Large intestine (tissue), 3 donors: ENCODE measurements around the gene ID3. TPM values are rescaled to one million over a fixed set of nuclear protein-coding genes. Genes with fewer than 3 reads are reported as not detected.

Experiments used
- DNase-seq, 2 donors: peaks; one replicate each; pipeline versions ENCODE4 v3.0.0 to v3.0.0-alpha.2; 2013
- H3K27ac ChIP-seq: one replicate; pipeline ENCODE4 v1.5.1; 2013; ENCODE audit warnings: low read length
- H3K27me3 ChIP-seq: 2 replicates; pipeline ENCODE4 v1.6.1; 2013; ENCODE audit warnings: low read length; ENCODE audit not compliant: control insufficient read depth, insufficient read depth
- H3K36me3 ChIP-seq: 2 replicates; pipeline ENCODE4 v1.6.1; 2013; ENCODE audit warnings: low read length; ENCODE audit not compliant: control insufficient read depth, insufficient read depth
- H3K4me1 ChIP-seq: one replicate; pipeline ENCODE4 v1.6.1; 2013; ENCODE audit warnings: low read length; ENCODE audit not compliant: control insufficient read depth, insufficient read depth
- H3K4me3 ChIP-seq: one replicate; pipeline ENCODE4 v1.5.1; 2013; ENCODE audit warnings: low read length
- H3K9me3 ChIP-seq: one replicate; pipeline ENCODE4 v1.6.1; 2013; ENCODE audit warnings: mild to moderate bottlenecking, low read depth, low read length, moderate library complexity; ENCODE audit not compliant: control insufficient read depth
- WGBS: methylation state at CpG from one replicate; pipeline ENCODE4 v1.1.5; 2013; ENCODE audit warnings: low lambda C conversion rate; ENCODE audit not compliant: insufficient coverage; 5-methylcytosine and 5-hydroxymethylcytosine counted together
- polyA plus RNA-seq: library from polyadenylated mRNA; unstranded; fragments of 120-200 nt; gene quantifications from one replicate; pipeline ENCODE4 v1.2.1, GENCODE V29; 2013

ID3 gene
- polyA plus RNA-seq, 1 donor, result 120 TPM

DNA sequence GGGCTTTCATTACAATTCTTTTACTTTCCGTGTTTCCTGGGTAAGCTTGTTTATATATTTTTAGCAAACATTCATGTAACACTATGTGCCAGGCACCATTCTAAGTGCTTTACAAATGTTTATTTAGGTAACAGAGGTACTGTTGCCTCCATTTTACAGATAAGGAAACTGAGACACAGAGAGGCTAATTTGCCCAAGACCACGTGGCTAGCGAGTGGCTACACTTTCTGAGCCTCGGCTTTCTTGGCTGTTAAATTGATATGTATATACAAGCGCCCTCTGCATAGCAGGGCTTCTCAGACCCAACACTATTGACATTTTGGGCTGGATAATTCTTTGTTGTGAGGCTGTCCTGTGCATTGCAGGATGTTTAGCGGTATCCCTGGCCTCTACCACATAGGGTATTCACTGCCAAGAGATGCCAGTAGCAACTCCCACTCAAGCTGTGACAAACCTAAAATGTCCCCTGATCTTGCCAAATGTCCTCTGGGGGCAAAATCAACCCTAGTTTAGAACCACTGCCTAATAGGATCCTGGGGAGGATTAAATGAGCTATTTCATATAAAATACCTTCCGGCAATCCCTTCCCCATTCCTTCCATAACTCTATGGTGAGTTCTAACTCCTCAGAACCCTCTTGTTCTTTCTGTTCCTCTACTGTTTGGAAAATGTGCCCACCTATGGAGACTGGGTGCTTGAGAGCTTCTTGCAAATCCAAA, 17.2 kb upstream of the ID3 start:
- H3K36me3 ChIP-seq, result no peaks in the 10 kb centered on the region
- no peak overlapping the region for H3K4me3 ChIP-seq
- H3K4me1 ChIP-seq, result peaks cover 14% of the 10 kb centered on the region
- no peak for DNase-seq
- H3K27ac ChIP-seq, result peak overlapping the region; percentile 8
- 100% methylated on average over 2 of the region's 7 CpGs for WGBS
- no peaks in the 10 kb centered on the region for H3K27me3 ChIP-seq
- no peaks in the 10 kb centered on the region for H3K9me3 ChIP-seq

DNA sequence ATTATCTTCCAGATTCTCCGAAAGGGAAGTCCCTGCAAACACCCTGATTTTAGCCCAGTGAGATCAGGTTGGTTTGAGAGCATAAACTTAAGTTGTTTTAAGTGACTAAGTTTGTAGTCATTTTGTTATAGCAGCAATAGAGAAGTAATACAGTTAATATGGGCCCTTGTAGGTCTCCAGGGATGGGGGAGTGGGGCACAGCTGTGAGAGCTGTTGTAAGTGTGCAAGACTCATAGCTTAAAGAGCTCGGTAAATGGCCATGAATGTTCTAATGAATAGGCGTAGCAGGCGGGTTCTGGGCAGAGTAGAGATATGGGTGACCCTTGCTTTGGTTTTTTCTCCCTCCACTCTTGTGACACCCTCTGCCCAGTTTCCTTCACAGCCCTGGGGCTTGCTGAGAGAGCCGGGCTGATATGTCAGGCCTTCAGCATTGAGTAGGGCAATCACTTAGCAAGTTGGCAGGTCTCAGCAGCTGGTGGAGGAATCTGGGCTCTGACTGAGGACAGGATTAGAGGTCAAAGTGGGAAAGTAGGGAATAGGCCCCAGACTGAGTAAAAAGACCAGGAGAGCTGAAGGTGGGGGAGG, 16.0 kb upstream of the ID3 start:
- Histone ChIP-seq H3K4me3 (no peak overlapping the region), H3K4me1 (peaks cover 14% of the 10 kb centered on the region), H3K36me3 (no peaks in the 10 kb centered on the region), H3K27ac (no peak overlapping the region), H3K27me3 (no peaks in the 10 kb centered on the region), H3K9me3 (no peaks in the 10 kb centered on the region)
- no peak for DNase-seq
- WGBS, result no CpG with 5 or more reads among the region's 5 CpGs

- Histone ChIP-seq H3K4me1 (peaks cover 14% of the 10 kb centered on the region), H3K27ac (no peak overlapping the region), H3K27me3 (no peaks in the 10 kb centered on the region), H3K9me3 (no peaks in the 10 kb centered on the region), H3K36me3 (no peaks in the 10 kb centered on the region), H3K4me3 (no peak overlapping the region)
- no CpG with 5 or more reads among the region's 2 CpGs for WGBS
- DNase-seq, result no peak
These were observed 15.0 kb upstream of the ID3 start for GRCh38 chr1:23574265-23574754.

DNA sequence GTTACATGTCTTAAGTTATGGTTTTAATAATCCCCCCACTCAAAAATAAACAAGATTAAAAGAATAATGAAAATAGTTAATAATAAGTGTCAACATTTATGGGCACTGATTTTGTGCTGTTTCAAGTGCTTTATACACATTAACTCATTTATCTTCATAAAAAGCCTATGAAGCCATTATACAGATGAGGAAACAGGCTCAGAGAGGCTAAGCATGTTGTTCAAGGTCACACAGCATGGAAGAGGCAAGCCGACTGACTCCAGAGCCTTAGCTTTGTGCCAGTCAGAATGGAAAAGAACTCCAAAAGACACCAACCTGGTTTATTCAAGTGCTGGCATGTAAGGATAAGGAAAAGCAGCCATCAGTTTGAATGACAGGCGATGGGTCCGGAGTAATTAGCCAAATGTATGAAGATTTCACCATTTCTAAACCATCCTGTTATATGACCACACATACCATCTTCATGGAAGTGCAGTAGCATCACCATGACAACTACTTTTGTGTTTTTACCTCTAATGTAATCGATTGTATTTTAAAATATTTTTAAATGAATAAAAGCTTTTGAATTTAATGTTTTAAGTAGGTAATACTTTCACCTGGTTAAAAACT, 14.4 kb upstream of the ID3 start:
- H3K9me3 ChIP-seq, result no peaks in the 10 kb centered on the region
- no peaks in the 10 kb centered on the region for H3K27me3 ChIP-seq
- WGBS, result 100% methylated on average over 1 of the region's 4 CpGs
- no peak overlapping the region for H3K27ac ChIP-seq
- no peak overlapping the region for H3K4me3 ChIP-seq
- no peak for DNase-seq
- peaks cover 20% of the 10 kb centered on the region for H3K4me1 ChIP-seq
- H3K36me3 ChIP-seq, result no peaks in the 10 kb centered on the region

- DNase-seq, result no peak
- Histone ChIP-seq H3K27ac (no peak overlapping the region), H3K27me3 (no peaks in the 10 kb centered on the region), H3K36me3 (no peaks in the 10 kb centered on the region), H3K4me1 (peaks cover 12% of the 10 kb centered on the region), H3K4me3 (no peak overlapping the region), H3K9me3 (no peaks in the 10 kb centered on the region)
- WGBS, result no CpG with 5 or more reads among the region's 3 CpGs
These were observed 12.2 kb upstream of the ID3 start for GRCh38 chr1:23571465-23571864.

GRCh38 chr1:23570001-23570691, 10.8 kb upstream of the ID3 start:
- H3K36me3 ChIP-seq, result no peaks in the 10 kb centered on the region
- WGBS, result no CpG with 5 or more reads among the region's 4 CpGs
- peaks cover 12% of the 10 kb centered on the region for H3K4me1 ChIP-seq

DNA sequence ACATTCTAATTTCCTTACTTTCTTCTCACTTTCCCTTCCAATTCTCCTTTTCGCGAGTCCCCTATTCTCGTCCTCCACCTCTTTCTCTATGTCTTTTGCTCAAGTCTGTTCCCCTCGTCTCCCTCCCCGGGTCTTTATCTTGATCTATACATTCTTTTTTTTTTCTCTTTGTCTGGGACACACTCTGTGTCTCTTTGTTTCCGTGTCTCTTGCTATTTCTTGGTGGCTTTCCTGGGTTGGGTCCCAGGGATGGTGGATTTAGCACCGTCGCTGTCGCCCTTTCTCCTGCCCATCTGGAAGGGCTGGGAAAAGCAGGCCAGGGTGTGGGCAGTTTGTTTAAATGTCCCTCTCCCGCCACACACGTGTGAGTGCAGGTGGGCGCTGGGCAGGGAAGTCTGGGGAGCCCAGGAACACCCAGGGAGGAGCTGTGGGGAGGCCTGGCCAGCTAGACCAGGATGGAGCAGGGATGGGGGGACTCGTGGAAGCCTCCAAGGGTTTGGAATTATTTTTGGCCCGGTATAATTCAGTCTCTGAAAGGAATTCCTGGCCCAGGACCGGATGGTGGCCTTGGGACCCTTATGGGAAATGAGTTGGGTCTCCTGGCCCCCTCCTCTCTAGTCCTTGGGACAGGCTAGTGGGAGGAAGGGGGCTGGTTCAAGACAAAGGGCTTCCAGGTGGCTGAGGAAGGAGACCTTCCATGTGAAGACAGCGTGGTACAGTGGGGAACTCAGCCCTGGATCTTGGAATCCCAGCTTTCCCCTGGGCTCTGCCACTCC, 9.5 kb upstream of the ID3 start:
- peak overlapping the region; percentile 52 for H3K4me3 ChIP-seq
- WGBS, result 15% methylated on average over 8 of the region's 16 CpGs
- H3K9me3 ChIP-seq, result no peaks in the 10 kb centered on the region
- peak in 1 of 2 donors; percentile 42 for DNase-seq
- no peaks in the 10 kb centered on the region for H3K36me3 ChIP-seq
- H3K27ac ChIP-seq, result peak overlapping the region; percentile 58
- H3K27me3 ChIP-seq, result no peaks in the 10 kb centered on the region
- peaks cover 19% of the 10 kb centered on the region for H3K4me1 ChIP-seq

More at GRCh38 chr1:23570001-23570691, 10.8 kb upstream of the ID3 start:
- Histone ChIP-seq H3K27ac (no peak overlapping the region), H3K9me3 (no peaks in the 10 kb centered on the region), H3K4me3 (no peak overlapping the region), H3K27me3 (no peaks in the 10 kb centered on the region)
- no peak for DNase-seq

DNA sequence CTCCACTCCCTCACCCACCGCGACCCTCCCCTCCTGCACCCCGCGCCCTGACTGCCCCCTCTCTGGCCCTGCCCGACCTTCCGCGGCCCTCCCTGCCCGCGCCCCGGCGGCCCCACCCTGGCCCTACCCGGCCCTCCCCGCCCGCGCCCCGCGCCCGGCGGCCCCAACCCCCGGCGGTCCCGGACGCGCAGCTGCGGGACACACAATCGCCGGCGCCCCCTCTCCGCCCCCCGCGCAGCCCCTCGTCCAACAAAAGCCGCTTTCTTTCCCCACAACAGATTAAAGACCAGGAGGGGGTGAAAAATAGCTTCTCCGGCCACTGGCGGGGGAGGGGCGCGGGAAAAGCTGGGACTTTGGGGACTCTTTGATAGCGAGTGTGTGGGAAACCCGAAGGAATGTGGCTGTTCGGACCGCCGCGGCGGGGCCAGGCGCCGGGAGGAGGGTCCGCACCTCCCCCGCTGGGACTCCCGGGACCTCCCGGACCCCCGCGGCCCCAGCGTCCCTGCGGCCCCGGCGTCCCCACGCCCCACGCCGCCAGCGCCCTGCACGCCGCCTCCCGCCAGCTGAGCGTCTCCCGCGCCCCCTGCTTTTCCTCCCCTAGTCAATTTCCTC, 8.8 kb upstream of the ID3 start:
- WGBS, result 2% methylated on average over 12 of the region's 66 CpGs
- no peaks in the 10 kb centered on the region for H3K27me3 ChIP-seq
- H3K36me3 ChIP-seq, result no peaks in the 10 kb centered on the region
- H3K27ac ChIP-seq, result peak overlapping the region; percentile 63
- peak overlapping the region; percentile 52 for H3K4me3 ChIP-seq
- DNase-seq, result peak in 1 of 2 donors; percentile 50
- no peaks in the 10 kb centered on the region for H3K9me3 ChIP-seq
- H3K4me1 ChIP-seq, result peaks cover 23% of the 10 kb centered on the region

DNA sequence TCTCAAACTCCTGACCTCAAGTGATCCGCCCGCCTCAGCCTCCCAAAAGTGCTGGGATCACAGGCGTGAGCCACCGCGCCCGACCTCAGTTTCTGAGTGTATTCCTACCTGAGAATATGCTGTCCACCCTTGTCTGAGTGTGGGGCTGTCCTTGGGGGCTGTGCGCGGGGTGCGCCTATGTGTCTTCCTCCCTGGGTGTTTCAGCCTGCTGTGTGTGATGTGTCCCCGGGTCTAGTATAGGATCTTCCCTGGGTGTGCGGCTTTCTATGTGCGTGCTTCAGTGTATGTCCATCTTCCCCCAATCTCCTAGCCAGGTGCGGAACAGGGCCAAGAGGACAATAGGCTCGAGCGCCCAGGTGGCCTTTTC, 8.3 kb upstream of the ID3 start:
- H3K9me3 ChIP-seq, result no peaks in the 10 kb centered on the region
- no peak overlapping the region for H3K27ac ChIP-seq
- DNase-seq, result no peak
- peaks cover 27% of the 10 kb centered on the region for H3K4me1 ChIP-seq
- no peaks in the 10 kb centered on the region for H3K27me3 ChIP-seq
- no CpG with 5 or more reads among the region's 15 CpGs for WGBS
- peak overlapping the region; percentile 52 for H3K4me3 ChIP-seq
- H3K36me3 ChIP-seq, result no peaks in the 10 kb centered on the region
